22Rv1 (cell line): ENCODE results near the gene A2M.

ENCODE experiments used
- H3K27ac ChIP-seq: fragments of 450-650 bp; 2 replicates; pipeline ENCODE4 v1.5.1; 2017
- CTCF ChIP-seq: fragments of 450-650 bp; IDR thresholded peaks from 2 replicates; pipeline ENCODE4 v1.5.1; 2017; ENCODE audit warnings: mild to moderate bottlenecking
- ZFX ChIP-seq: fragments of 450-650 bp; IDR thresholded peaks from 2 replicates; pipeline ENCODE4 v1.6.1; 2017; ENCODE audit warnings: antibody characterized with exemption, borderline replicate concordance

Gene A2M

GRCh38 chr12:9115731-9116559, at the start of gene A2M:
A2M (minus strand) TSS chr12:9115919; CDS start chr12:9115849, 70 bp downstream.
- peak within 1 kb of the TSS; percentile 24 for H3K27ac ChIP-seq
- TF ChIP-seq CTCF (no peak), ZFX (no peak)

GRCh38 chr12:9163392-9163791, 47.7 kb upstream of the A2M start:
- TF ChIP-seq CTCF (no peak), ZFX (no peak)

GRCh38 chr12:9156119-9156518, 40.4 kb upstream of the A2M start:
- H3K27ac ChIP-seq, result no peak overlapping the region
- TF ChIP-seq CTCF, result no peak
- TF ChIP-seq ZFX, result no peak

More at GRCh38 chr12:9163392-9163791, 47.7 kb upstream of the A2M start:
- H3K27ac ChIP-seq, result no peak overlapping the region

- TF ChIP-seq ZFX (no peak), CTCF (peak; percentile 70)
- H3K27ac ChIP-seq, result no peak overlapping the region
These were observed 33.7 kb upstream of the A2M start for GRCh38 chr12:9149372-9149771.

GRCh38 chr12:9148926-9149325, 33.2 kb upstream of the A2M start:
- no peak overlapping the region for H3K27ac ChIP-seq
- TF ChIP-seq ZFX (no peak), CTCF (no peak)

- TF ChIP-seq ZFX (no peak), CTCF (no peak)
These were observed 31.7 kb upstream of the A2M start for GRCh38 chr12:9147461-9147860.

GRCh38 chr12:9144730-9145106, 29.0 kb upstream of the A2M start:
- no peak overlapping the region for H3K27ac ChIP-seq
- no peak for TF ChIP-seq ZFX
- no peak for TF ChIP-seq CTCF

More at GRCh38 chr12:9147461-9147860, 31.7 kb upstream of the A2M start:
- no peak overlapping the region for H3K27ac ChIP-seq
